Stimulated activated CD4-positive, alpha-beta T cell treated with anti-CD3 and anti-CD28 coated beads, Interleukin-4, amount 100 ng/mL, for 48 hours (primary cell): Measurements from ENCODE around the gene BOK.
A peak's percentile ranks its signal among the peaks of the same experiment; 100 is the strongest.

ENCODE experiments used
- DNase-seq, 2 donors: peaks; one replicate each; pipeline ENCODE4 v3.0.0-alpha.2; 2020; ENCODE audit warnings: low read depth in 2 of 2

The BOK gene

GRCh38 chr2:241598487-241598886 lies 39.9 kb downstream of the BOK start:
- DNase-seq: no peak

GRCh38 chr2:241599615-241600014 lies 41.1 kb downstream of the BOK start:
- DNase-seq: no peak

- no peak for DNase-seq
These were observed 43.3 kb downstream of the BOK start for GRCh38 chr2:241601841-241602240.

GRCh38 chr2:241602720-241603119 lies 44.2 kb downstream of the BOK start:
- no peak for DNase-seq

- DNase-seq: no peak
These were observed 45.1 kb downstream of the BOK start for GRCh38 chr2:241603686-241604085.

GRCh38 chr2:241606186-241606585 lies 47.6 kb downstream of the BOK start:
- DNase-seq: no peak

GRCh38 chr2:241607162-241607885 lies 48.8 kb downstream of the BOK start:
- DNase-seq: no peak

- DNase-seq: no peak
These were observed 50.3 kb downstream of the BOK start for GRCh38 chr2:241608881-241609280.

GRCh38 chr2:241609859-241610793 lies 51.6 kb downstream of the BOK start:
- DNase-seq: peak; percentile 88 to 89

DNA sequence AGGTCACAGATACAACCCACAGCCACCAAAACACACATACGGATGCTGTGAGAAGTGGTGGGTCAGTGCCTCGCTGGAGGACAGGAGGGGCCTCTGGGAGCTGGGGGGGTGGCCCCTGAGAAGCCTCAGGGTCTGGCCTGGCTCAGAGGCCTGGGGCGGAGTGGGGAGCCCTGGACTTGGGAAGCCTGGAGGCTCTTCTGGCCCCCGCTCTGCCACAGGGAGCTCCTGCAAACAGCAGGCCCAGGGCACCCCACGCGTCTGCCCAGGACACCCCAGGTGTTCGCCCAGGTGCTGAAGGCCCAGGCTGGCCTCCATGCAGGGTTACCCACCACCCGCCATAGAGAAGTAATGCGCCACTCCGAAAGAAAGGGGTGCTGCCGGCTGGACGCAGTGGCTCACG lies 52.5 kb downstream of the BOK start:
- no peak for DNase-seq

DNA sequence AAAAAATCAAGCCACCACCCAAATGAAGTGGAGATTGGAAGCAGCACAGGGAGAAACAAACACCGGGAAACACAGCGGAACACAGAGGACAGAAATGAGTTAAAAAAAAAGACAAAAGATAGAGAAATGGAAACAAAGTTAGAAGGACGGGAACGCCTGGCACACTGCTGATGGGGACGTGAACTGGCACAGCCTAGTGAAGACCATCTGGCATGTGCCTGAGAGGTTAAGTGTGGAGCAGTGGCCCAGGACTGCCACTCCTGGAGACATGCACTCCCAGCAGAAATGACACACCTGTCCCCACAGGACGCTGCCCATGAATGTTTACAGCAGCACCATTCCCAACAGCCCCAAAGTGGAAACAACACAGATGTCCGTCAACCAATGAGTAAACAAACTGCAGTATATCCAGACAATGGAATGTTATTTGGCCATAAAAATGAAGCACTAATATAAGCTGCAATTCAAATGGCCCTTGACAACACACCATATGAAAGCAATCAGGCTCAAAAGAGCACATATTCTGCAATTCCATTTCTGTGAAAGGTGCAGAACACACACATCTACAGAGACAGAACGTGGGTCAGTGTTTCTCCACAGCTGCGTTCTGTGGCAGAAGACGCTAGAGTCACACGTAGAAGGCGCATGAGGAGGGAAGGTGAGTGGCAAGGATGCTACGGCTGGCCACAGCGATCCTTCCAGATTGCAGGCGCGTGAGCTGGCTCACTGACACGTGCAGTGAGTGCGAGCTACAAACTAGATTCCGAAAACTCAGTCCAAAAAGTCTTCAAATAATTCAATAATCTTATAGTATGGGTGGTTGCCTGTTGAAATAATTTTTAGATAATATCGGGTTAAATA lies 53.8 kb downstream of the BOK start:
- no peak for DNase-seq

GRCh38 chr2:241613017-241613780 lies 54.7 kb downstream of the BOK start:
- DNase-seq: no peak

DNA sequence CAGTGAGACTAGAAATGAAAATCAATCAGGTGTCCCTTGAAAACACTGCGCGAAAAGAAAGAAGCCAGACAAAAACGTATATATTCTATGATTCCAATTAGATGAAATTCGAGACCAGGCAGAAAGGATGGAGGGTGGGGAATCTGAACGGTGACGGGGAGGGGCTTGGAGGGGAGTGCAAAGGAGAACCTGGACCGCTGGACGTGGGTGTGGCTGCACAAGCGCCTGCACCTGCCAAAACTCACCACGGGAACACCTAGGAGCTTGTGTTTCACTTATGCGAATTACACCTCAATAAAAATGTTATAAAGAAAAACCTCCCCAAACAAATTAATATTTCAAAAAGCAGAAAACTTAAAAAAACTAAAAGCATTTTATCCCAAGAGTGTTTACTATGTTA lies 56.5 kb downstream of the BOK start:
- no peak for DNase-seq

GRCh38 chr2:241615522-241616052 lies 57.0 kb downstream of the BOK start:
- no peak for DNase-seq

GRCh38 chr2:241616168-241617125 lies 57.9 kb downstream of the BOK start:
- DNase-seq: no peak

- DNase-seq: no peak
These were observed 59.0 kb downstream of the BOK start for GRCh38 chr2:241617431-241618154.

- DNase-seq: no peak
These were observed 59.8 kb downstream of the BOK start for GRCh38 chr2:241618296-241618805.

DNA sequence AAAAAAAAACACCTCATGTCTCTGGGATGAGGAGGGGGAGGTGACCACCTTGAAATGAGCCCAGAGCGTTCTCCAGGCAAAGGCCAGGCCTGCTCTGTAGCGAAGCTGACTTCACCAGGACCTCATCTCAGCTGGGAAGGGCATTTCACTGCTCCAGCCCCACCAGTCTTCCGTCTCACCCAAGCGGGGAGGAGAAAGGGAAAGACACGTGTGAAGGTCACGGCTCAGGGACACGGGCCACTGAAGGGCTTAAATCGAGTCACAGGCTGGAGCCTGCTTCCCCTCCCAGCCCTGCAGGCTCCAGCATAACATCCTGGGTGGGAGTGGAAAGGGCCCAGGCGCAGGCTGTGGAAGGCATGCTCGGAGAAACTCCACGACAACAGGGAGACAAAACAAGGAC lies 60.3 kb downstream of the BOK start:
- no peak for DNase-seq
